Gastrocnemius medialis (tissue), 4 donors: ENCODE measurements around the gene ANKRD22. TPM values are rescaled to one million over a fixed set of nuclear protein-coding genes. Genes with fewer than 3 reads are reported as not detected.

Source experiments
- ATAC-seq, 2 donors: fragments of 150-250 bp; one replicate each; pipeline ENCODE4 v1.9.1; 2016
- DNase-seq, 2 donors: peaks; one replicate each; pipeline ENCODE4 v3.0.0-alpha.2; 2019
- H3K27ac ChIP-seq, 4 donors: fragments of 200-600 bp; sonication (generic); 1 replicate in 1 of 4; 2 replicates in 3 of 4; pipeline ENCODE4 v1.5.1; 2016 to 2018; ENCODE audit warnings: mild to moderate bottlenecking in 2 of 4, moderate library complexity in 1 of 4
- H3K27me3 ChIP-seq, 3 donors: fragments of 200-600 bp; sonication (generic) in 2 of 3; 1 replicate in 1 of 3; 2 replicates in 2 of 3; pipeline versions ENCODE4 v1.5.1 to v1.6.0; 2016 to 2019; ENCODE audit warnings: mild to moderate bottlenecking in 1 of 3, moderate library complexity in 1 of 3
- H3K36me3 ChIP-seq, 2 donors: fragments of 200-600 bp; sonication (generic) in 1 of 2; one replicate each; pipeline ENCODE4 v1.5.1; 2017 to 2018
- H3K4me1 ChIP-seq, 2 donors: fragments of 200-600 bp; sonication (generic) in 1 of 2; one replicate each; pipeline ENCODE4 v1.5.1; 2016 to 2017; ENCODE audit warnings: mild to moderate bottlenecking in 2 of 2
- H3K4me3 ChIP-seq, 4 donors: fragments of 200-600 bp; sonication (generic) in 3 of 4; 1 replicate in 1 of 4; 2 replicates in 3 of 4; pipeline ENCODE4 v1.5.1; 2016 to 2019; ENCODE audit warnings: mild to moderate bottlenecking in 2 of 4
- H3K9me3 ChIP-seq, 3 donors: fragments of 200-600 bp; sonication (generic) in 2 of 3; 1 replicate in 1 of 3; 2 replicates in 2 of 3; pipeline ENCODE4 v1.5.1; 2016 to 2019
- CTCF ChIP-seq, 5 experiments: fragments of 450-650 bp in 3 of 5; fragments of 200-600 bp in 2 of 5; sonication (generic) in 2 of 5; IDR thresholded peaks in 4 of 5; conservative IDR thresholded peaks in 1 of 5; 1 replicate in 4 of 5; 2 replicates in 1 of 5; pipeline ENCODE4 v1.5.1; 2016 to 2019; ENCODE audit warnings: antibody characterized with exemption in 5 of 5, mild to moderate bottlenecking in 3 of 5, moderate library complexity in 3 of 5
- POLR2A ChIP-seq, 2 donors: fragments of 450-650 bp; IDR thresholded peaks; one replicate each; pipeline ENCODE4 v1.6.1; 2017; ENCODE audit warnings: antibody characterized with exemption in 2 of 2, mild to moderate bottlenecking in 2 of 2, moderate library complexity in 2 of 2
- in situ Hi-C, 4 donors: fragments of 200-750 bp; cut with MboI; loops; one replicate each; pipeline versions ENCODE4 v1.15.0 to v1.8.0; 2017; ENCODE audit warnings: low sequenced_read_pairs in 4 of 4
- intact Hi-C: fragments of 100-400 bp; cut with DNase I; formaldehyde crosslinking; loops from one replicate; pipeline ENCODE4 v1.15.1; 2023; ENCODE audit warnings: low total_unique reads
- total RNA-seq, 4 donors: library from RNA; depleted of rRNA; stranded (reverse); fragments of >200 nt; gene quantifications; one replicate each; pipeline versions ENCODE4 v1.1.0 to v1.2.3, GENCODE V29; 2016

ANKRD22 gene
- total RNA-seq, 4 donors from 2014 or later = not detected

- DNase-seq = no peak
- intact Hi-C loops = no loop called here
- in situ Hi-C loops = no loop called here
Observed at GRCh38 chr10:88852327-88852726, 683 bp upstream of the ANKRD22 start.

GRCh38 chr10:88850712-88851111 is 932 bp downstream of the ANKRD22 start:
- no peak for ATAC-seq
- intact Hi-C loops (no loop called here), in situ Hi-C loops (no loop called here)
- no peak overlapping the region for H3K27ac ChIP-seq
- no peaks in the 10 kb centered on the region for H3K36me3 ChIP-seq
- H3K27me3 ChIP-seq = no peaks in the 10 kb centered on the region
- no peak overlapping the region for H3K4me3 ChIP-seq
- TF ChIP-seq CTCF (IDR thresholded peaks at IDR 0.05 in 4 of 5, conservative IDR thresholded peaks at IDR 0.05 in 1 of 5) (no peak), POLR2A (IDR thresholded peaks at IDR 0.05) (no peak)
- H3K9me3 ChIP-seq = no peaks in the 10 kb centered on the region
- no peak for DNase-seq
- no peaks in the 10 kb centered on the region for H3K4me1 ChIP-seq

More at GRCh38 chr10:88852327-88852726, 683 bp upstream of the ANKRD22 start:
- no peak for ATAC-seq
- TF ChIP-seq POLR2A (IDR thresholded peaks at IDR 0.05) = no peak
- no peak for TF ChIP-seq CTCF (IDR thresholded peaks at IDR 0.05 in 4 of 5, conservative IDR thresholded peaks at IDR 0.05 in 1 of 5)
- Histone ChIP-seq H3K27me3 (no peaks in the 10 kb centered on the region), H3K36me3 (no peaks in the 10 kb centered on the region), H3K4me3 (no peak overlapping the region), H3K9me3 (no peaks in the 10 kb centered on the region), H3K4me1 (no peaks in the 10 kb centered on the region), H3K27ac (no peak overlapping the region)

GRCh38 chr10:88849234-88849633 is 2.4 kb downstream of the ANKRD22 start:
- Histone ChIP-seq H3K27ac (no peak overlapping the region), H3K4me1 (no peaks in the 10 kb centered on the region), H3K27me3 (no peaks in the 10 kb centered on the region), H3K36me3 (no peaks in the 10 kb centered on the region), H3K4me3 (no peak overlapping the region), H3K9me3 (no peaks in the 10 kb centered on the region)
- in situ Hi-C loops (loop anchor here in 2 of 4 donors (25.0 kb wide), 1 partner anchor 363 kb away; the partner anchor contains the start of gene CH25H (in 2 of the 2)), intact Hi-C loops (no loop called here)
- DNase-seq (no peak), ATAC-seq (no peak)
- no peak for TF ChIP-seq CTCF (IDR thresholded peaks at IDR 0.05 in 4 of 5, conservative IDR thresholded peaks at IDR 0.05 in 1 of 5)
- TF ChIP-seq POLR2A (IDR thresholded peaks at IDR 0.05) = no peak

GRCh38 chr10:88848499-88848898 is 3.1 kb downstream of the ANKRD22 start:
- H3K27me3 ChIP-seq = no peaks in the 10 kb centered on the region
- DNase-seq (no peak), ATAC-seq (no peak)
- H3K4me3 ChIP-seq = no peak overlapping the region
- H3K27ac ChIP-seq = no peak overlapping the region
- no peaks in the 10 kb centered on the region for H3K36me3 ChIP-seq
- intact Hi-C loops = no loop called here
- no peaks in the 10 kb centered on the region for H3K4me1 ChIP-seq
- H3K9me3 ChIP-seq = no peaks in the 10 kb centered on the region
- no peak for TF ChIP-seq CTCF (IDR thresholded peaks at IDR 0.05 in 4 of 5, conservative IDR thresholded peaks at IDR 0.05 in 1 of 5)
- TF ChIP-seq POLR2A (IDR thresholded peaks at IDR 0.05) = no peak
- in situ Hi-C loops = loop anchor here in 2 of 4 donors (25.0 kb wide), 1 partner anchor 364 kb away; the partner anchor contains the start of gene CH25H (in 2 of the 2)

GRCh38 chr10:88843171-88843570 is 8.5 kb downstream of the ANKRD22 start:
- TF ChIP-seq POLR2A (IDR thresholded peaks at IDR 0.05) = no peak
- no peak for TF ChIP-seq CTCF (IDR thresholded peaks at IDR 0.05 in 4 of 5, conservative IDR thresholded peaks at IDR 0.05 in 1 of 5)
- Histone ChIP-seq H3K4me3 (no peak overlapping the region), H3K4me1 (no peaks in the 10 kb centered on the region), H3K9me3 (no peaks in the 10 kb centered on the region), H3K36me3 (no peaks in the 10 kb centered on the region), H3K27me3 (no peaks in the 10 kb centered on the region), H3K27ac (no peak overlapping the region)
- in situ Hi-C loops (loop anchor here in 2 of 4 donors (25.0 kb wide), 1 partner anchor 369 kb away; the partner anchor contains the start of gene CH25H (in 2 of the 2)), intact Hi-C loops (no loop called here)
- DNase-seq (no peak), ATAC-seq (no peak)
